ENCODE results near the gene DNAH6.

DNA sequence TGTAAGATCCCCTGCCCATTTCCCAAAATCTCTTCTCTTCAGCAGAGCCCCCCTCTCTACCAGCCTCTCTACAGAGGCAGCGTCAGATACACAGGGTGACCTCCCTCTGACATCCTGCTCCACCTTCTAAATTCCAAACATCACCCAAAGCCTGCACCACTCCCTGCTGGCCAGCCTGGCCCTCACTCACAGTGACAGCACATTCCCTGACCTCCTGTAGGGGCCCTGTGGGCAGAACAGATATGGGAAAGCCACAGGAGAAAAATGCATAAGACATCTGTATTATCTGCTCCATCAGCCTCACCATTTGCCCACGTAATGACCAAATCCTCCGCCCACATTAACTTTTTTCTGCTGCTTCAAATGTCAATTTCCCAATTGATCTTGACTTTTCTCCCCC is 324.0 kb downstream of the DNAH6 start:
- TF ChIP-seq, protein P1, sequence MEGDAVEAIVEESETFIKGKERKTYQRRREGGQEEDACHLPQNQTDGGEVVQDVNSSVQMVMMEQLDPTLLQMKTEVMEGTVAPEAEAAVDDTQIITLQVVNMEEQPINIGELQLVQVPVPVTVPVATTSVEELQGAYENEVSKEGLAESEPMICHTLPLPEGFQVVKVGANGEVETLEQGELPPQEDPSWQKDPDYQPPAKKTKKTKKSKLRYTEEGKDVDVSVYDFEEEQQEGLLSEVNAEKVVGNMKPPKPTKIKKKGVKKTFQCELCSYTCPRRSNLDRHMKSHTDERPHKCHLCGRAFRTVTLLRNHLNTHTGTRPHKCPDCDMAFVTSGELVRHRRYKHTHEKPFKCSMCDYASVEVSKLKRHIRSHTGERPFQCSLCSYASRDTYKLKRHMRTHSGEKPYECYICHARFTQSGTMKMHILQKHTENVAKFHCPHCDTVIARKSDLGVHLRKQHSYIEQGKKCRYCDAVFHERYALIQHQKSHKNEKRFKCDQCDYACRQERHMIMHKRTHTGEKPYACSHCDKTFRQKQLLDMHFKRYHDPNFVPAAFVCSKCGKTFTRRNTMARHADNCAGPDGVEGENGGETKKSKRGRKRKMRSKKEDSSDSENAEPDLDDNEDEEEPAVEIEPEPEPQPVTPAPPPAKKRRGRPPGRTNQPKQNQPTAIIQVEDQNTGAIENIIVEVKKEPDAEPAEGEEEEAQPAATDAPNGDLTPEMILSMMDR (IDR thresholded peaks at IDR 0.05; ENCODE audit: low read depth, low read length) = no peak
- no peak for TF ChIP-seq POLR2A (IDR thresholded peaks at IDR 0.05; ENCODE audit: extremely low read depth, insufficient read length)
- TF ChIP-seq, protein P2, sequence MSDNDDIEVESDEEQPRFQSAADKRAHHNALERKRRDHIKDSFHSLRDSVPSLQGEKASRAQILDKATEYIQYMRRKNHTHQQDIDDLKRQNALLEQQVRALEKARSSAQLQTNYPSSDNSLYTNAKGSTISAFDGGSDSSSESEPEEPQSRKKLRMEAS (IDR thresholded peaks at IDR 0.05; ENCODE audit: low read depth, low read length) = no peak

Data from NB4 (cell line).